D721Med (cell line): ENCODE data around the gene NR2F6.

ENCODE experiments used
- DNase-seq: peaks from one replicate; pipeline ENCODE4 v3.0.0; 2011; ENCODE audit warnings: low spot score; ENCODE audit not compliant: insufficient read length
- FAIRE-seq: peaks from 2 replicates; lab custom pipeline; 2011; peaks lifted over from hg19 to GRCh38; lab: Jason Lieb, UNC
- TF ChIP-seq, protein P1 (sequence below): IDR thresholded peaks from 2 replicates; pipeline ENCODE4 v1.5.1; 2012; ENCODE audit warnings: mild to moderate bottlenecking, control low read depth; ENCODE audit not compliant: insufficient read depth; ENCODE audit errors: missing control alignments

Gene NR2F6

DNA sequence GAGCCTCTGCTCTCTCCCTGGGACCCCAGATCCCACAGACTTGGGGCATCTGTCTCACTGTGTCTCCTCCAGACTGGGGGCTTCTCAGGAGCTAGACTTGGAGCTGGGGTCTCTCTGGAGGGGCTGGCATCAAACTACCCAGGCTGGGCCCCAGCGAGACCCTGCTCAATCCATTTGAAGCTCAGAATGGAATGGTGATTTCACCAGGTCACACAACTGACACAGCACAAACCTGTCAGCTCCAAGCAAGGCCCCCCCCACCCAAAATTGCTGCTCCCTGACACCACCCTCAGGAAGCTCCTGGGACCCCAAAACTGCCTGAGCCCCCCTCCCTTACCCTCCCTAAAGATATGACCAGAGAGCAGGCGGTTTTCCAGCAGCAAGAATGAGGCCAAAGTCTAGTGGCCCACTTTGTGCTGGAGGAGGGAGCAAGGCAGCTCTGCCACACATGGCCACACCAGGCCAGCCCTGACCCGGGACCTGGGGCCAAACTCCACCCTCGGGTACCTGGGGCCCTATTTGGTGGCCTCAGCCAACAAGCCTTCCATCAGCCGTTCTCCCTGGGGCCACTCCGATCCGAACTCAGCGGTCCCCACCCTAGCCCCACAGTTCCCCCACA, 2.4 kb downstream of the NR2F6 start:
- TF ChIP-seq, protein P1, sequence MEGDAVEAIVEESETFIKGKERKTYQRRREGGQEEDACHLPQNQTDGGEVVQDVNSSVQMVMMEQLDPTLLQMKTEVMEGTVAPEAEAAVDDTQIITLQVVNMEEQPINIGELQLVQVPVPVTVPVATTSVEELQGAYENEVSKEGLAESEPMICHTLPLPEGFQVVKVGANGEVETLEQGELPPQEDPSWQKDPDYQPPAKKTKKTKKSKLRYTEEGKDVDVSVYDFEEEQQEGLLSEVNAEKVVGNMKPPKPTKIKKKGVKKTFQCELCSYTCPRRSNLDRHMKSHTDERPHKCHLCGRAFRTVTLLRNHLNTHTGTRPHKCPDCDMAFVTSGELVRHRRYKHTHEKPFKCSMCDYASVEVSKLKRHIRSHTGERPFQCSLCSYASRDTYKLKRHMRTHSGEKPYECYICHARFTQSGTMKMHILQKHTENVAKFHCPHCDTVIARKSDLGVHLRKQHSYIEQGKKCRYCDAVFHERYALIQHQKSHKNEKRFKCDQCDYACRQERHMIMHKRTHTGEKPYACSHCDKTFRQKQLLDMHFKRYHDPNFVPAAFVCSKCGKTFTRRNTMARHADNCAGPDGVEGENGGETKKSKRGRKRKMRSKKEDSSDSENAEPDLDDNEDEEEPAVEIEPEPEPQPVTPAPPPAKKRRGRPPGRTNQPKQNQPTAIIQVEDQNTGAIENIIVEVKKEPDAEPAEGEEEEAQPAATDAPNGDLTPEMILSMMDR = no peak
- FAIRE-seq (no peak), DNase-seq (no peak)

DNA sequence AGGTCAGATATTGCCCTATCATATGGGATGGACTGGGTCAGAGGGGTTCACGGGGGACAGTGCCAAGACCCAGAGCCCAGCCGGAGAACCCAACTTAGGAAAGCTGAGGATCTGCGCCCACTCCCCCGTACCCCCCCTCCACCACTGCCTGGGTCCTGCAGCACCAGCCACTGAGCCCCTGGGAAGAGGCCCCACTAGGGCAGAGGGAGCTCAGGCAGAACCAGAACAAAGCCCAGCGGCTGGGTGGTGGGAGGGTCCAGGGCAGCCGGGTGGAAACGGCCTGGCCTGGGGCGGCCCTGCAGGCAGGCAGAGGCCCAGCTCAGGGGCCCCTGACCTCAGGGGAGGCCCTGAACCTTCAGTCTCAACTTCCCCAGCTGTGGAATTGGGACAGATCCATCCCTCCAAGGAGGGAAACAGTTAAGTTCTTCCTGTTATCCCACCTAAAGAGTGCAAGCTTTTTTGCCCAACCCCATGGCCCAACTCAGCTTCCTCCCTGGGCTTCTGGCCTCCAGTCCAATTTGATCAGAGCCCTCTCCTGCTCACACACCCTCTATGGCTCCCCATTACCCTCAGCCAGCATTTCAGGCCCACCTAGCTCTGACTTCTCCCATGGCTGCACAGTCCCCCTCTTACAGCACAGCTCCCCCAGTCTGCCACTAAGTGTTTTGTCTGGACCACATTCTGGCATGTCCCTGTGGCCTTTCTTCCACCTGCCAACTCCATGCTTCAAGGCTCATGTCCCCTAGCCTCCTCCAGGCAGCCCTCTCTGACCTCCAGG, 3.1 kb downstream of the NR2F6 start:
- DNase-seq (no peak), FAIRE-seq (no peak)
- TF ChIP-seq, protein P1 = no peak

DNA sequence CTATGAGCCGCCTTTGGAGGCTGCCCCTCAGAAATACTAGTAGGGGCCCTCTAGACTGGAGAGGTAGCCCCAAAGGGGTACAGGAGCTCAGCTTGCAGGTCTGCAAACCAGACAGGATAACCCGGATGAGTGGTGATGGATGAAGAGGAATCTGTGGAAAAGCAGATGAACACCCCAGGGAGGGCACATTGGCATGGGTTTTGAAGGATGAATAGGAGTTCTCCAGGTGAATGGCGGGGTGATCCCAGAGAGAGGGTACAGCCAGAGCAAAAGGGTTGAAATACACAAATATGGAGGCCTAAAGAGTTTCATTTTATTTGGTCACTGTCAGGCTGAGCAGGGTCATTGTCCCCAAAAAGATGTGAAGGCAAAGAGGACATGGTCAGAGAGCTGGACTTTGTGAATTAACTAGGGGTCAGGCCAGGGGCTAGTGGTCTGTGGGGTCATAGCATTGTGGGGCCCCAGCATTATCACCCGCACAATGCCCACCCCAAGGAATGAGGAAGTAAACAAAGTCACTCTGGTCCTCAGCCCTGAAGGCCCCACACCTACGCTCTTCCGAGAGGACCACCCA, 4.8 kb downstream of the NR2F6 start:
- TF ChIP-seq, protein P1 = no peak
- DNase-seq (no peak), FAIRE-seq (no peak)

DNA sequence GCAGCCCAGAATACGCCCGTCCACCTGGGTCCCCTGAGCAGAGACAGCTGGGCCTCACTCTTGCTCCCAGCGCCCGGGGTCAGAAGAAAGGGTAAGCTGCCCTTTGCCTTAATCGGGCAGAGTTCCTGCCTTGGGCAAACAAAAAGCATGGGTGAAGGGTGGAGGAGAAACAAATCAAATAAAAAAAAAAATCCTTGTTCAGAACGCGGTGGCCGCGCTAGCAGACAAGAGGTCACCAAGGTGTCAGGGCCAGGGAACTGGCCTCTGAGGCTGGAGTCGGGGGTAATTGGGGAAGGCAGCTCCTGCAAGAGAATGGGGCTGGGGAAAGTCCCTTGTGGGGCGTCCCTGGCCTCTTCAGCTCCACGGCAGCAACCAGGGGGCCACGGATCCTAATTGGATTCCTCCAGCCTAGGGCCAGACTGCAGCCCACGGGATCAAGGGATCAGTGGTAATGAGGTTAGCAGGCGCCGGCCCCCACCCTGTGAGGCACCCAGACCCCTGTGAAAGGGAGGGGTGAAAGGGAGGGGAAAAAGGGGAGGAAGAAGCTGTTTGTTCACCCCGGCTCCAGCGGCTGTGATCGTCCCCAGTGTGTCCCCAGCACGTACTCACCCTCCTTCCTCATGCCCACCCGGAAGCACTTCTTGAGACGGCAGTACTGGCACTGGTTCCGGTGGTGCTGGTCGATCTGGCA, 5.5 kb downstream of the NR2F6 start:
- TF ChIP-seq, protein P1 = no peak
- FAIRE-seq = no peak
- peak; percentile 83 for DNase-seq

DNA sequence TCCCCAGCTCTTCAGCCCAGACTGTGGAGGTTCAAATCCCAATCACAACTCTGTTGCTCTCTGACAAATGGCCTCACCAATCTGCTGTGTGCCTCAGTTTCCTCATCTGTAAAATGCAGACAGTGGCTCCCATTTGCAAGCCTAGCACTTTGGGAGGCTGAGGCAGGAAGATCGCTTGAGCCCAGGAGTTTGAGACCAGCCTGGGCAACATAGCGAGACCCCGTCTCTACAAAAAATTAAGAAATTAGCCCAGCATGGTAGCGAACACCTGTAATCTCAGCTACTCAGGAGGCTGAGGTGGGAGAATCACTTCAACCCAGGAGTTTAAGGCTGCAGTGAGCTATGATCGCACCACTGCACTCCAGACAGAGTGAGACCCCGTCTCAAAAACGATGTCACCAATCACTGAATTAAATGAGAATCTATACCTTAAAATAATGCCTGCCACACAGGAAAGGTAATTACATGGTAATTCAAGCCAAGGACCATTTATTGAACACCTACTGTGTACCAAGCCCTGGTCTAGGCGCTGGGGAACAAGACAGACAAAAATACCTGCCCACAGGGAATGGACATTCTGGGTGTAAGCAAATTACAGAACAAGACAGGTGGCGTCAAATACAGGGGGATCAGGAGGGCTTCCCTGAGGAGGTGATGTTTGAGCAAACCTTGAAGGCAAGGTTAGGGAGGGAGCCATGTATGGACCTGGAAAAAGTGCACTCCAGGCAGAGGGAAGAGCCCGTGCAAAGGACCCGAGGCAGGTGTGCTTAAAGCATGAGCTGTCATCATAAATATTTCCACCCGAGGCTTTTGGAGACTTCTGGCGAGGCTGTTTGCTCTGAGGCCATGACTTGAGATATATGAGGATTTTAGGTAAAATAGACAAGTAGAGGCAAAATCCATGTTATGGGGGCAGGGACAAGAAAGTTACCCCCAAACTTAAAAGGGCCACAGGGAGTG, 7.7 kb downstream of the NR2F6 start:
- no peak for FAIRE-seq
- no peak for DNase-seq
- TF ChIP-seq, protein P1 = no peak

DNA sequence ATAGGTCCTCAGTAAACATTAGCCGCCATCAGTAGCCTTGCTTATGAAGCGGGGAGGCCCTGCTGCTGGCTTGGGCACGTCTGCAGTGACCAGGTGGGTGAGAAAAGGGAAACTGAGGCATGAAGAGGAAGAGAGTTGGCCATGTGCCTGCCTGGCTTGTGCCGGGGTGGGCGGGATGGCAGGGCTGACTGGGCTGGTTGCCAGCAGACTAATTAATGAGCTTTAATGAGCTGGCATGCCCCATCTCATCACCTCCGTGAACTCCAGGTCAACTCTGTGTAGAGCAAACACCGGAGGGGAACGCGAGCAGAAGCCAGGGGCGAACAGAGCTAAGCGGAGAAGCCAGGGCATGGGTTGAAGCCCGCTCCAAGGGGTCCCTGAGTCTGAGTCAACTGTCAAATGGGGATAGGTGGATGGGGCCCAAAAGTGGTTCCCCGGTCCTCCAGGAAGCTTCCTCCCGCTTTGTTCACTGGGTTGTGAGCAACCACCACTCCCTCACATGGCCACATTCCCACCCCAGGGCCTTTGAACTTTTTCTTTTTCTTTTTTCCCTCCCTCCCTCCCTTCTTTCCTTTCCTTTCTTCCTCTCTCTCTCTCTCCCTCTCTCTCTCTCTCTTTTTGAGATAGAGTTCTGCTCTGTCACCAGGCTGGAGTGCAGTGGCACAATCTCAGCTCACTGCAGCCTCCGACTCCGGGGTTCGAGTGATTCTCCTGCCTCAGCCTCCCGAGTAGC, 8.7 kb downstream of the NR2F6 start:
- TF ChIP-seq, protein P1 = no peak
- no peak for DNase-seq

More for the DNA sequence above, 8.7 kb downstream of the NR2F6 start:
- FAIRE-seq = no peak
